Measurements from ENCODE around the gene MTA1. TPM values are rescaled to one million over a fixed set of nuclear protein-coding genes. Genes with fewer than 3 reads are reported as not detected.
A peak's percentile ranks its signal among the peaks of the same experiment; 100 is the strongest.

Gene MTA1
- total RNA-seq, 4 donors from 2014 or later: 67.5 to 213 (median 95.3) TPM

DNA sequence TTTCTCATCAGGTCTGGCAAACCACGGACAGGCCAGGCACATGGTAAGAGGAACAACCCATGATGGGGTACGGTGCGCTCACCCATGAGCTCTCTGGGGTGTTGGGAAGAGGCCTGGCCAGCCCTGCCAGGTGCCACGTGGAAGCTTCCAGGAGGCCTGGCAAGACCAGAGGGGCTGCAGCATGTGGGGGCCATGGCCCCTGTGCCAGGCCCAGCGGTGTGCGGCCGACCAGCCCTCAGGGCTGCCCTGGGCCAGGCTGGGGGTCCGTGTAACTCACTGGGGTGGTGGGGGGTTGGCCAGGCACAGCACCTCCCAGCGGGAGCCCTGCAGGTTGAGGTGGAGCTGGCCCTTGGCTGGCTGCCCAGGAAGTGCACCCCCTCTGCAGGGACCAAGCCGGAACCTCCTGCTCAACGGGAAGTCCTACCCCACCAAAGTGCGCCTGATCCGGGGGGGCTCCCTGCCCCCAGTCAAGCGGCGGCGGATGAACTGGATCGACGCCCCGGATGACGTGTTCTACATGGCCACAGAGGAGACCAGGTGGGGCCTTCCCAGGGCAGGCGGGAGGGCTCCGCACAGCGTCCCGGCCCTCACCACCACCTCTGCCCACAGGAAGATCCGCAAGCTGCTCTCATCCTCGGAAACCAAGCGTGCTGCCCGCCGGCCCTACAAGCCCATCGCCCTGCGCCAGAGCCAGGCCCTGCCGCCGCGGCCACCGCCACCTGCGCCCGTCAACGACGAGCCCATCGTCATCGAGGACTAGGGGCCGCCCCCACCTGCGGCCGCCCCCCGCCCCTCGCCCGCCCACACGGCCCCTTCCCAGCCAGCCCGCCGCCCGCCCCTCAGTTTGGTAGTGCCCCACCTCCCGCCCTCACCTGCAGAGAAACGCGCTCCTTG is 50.1 kb downstream of the MTA1 start:
- no peaks in the 10 kb centered on the region for H3K27me3 ChIP-seq
- no peak for DNase-seq (ENCODE audit: low spot score in 2 of 2)
- H3K27ac ChIP-seq: peak overlapping the region; percentile 51 to 86 (median 64)
- TF ChIP-seq POLR2A (IDR thresholded peaks at IDR 0.05): no peak
- TF ChIP-seq EP300 (IDR thresholded peaks at IDR 0.05): no peak
- TF ChIP-seq, protein P1, sequence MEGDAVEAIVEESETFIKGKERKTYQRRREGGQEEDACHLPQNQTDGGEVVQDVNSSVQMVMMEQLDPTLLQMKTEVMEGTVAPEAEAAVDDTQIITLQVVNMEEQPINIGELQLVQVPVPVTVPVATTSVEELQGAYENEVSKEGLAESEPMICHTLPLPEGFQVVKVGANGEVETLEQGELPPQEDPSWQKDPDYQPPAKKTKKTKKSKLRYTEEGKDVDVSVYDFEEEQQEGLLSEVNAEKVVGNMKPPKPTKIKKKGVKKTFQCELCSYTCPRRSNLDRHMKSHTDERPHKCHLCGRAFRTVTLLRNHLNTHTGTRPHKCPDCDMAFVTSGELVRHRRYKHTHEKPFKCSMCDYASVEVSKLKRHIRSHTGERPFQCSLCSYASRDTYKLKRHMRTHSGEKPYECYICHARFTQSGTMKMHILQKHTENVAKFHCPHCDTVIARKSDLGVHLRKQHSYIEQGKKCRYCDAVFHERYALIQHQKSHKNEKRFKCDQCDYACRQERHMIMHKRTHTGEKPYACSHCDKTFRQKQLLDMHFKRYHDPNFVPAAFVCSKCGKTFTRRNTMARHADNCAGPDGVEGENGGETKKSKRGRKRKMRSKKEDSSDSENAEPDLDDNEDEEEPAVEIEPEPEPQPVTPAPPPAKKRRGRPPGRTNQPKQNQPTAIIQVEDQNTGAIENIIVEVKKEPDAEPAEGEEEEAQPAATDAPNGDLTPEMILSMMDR (IDR thresholded peaks at IDR 0.05): no peak
- H3K4me3 ChIP-seq: no peak overlapping the region
- H3K36me3 ChIP-seq: peaks cover 0 to 68% (median 4%) of the 10 kb centered on the region in 3 donors
- peaks cover 0 to 63% (median 26%) of the 10 kb centered on the region in 4 donors for H3K4me1 ChIP-seq
- no peaks in the 10 kb centered on the region for H3K9me3 ChIP-seq
- 86 to 88% methylated on average over 25 to 52 of the region's 54 CpGs for WGBS, 2 donors

DNA sequence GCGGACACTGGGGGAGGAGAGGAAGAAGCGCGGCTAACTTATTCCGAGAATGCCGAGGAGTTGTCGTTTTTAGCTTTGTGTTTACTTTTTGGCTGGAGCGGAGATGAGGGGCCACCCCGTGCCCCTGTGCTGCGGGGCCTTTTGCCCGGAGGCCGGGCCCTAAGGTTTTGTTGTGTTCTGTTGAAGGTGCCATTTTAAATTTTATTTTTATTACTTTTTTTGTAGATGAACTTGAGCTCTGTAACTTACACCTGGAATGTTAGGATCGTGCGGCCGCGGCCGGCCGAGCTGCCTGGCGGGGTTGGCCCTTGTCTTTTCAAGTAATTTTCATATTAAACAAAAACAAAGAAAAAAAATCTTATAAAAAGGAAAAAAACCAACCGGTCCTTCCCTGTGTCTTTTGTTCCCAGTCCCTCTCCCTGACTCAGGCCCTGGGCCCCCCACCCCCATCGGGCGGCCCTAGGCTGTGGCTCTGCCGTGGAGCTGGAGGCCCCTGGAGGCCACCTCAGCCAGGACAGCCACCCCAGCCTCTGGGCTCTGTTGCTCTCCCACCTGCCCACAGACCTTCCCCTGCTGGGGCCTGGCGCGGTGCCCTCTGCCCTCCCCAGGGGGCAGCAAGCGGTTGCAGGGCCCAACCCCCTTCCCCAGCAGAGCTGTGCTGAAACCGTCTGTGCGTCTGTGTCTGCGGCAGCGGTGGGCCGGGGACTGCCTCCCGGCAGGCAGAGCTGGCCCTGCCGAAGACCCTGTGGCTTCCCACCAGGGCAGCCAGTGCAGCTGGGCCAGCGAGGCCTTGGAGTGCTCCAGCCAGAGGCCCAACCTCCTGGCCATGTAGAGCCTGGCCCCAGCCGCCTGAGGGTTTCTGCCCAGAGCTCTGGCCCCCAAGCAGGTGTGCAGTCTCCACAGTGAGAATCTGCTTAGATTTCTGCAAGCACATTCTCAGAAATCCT is 51.0 kb downstream of the MTA1 start:
- no peak for DNase-seq (ENCODE audit: low spot score in 2 of 2)
- Histone ChIP-seq H3K9me3 (no peaks in the 10 kb centered on the region), H3K4me1 (peaks cover 0 to 71% (median 32%) of the 10 kb centered on the region in 4 donors), H3K36me3 (peaks cover 0 to 59% (median 4%) of the 10 kb centered on the region in 3 donors), H3K27ac (peak overlapping the region in 2 of 4 donors; percentile 52 to 96), H3K27me3 (peaks cover 0 to 6% of the 10 kb centered on the region in 2 donors), H3K4me3 (no peak overlapping the region)
- TF ChIP-seq POLR2A (IDR thresholded peaks at IDR 0.05) (no peak), EP300 (IDR thresholded peaks at IDR 0.05) (no peak)
- TF ChIP-seq, protein P1 (IDR thresholded peaks at IDR 0.05): no peak
- 79 to 83% methylated on average over 25 to 32 of the region's 34 CpGs for WGBS, 2 donors

DNA sequence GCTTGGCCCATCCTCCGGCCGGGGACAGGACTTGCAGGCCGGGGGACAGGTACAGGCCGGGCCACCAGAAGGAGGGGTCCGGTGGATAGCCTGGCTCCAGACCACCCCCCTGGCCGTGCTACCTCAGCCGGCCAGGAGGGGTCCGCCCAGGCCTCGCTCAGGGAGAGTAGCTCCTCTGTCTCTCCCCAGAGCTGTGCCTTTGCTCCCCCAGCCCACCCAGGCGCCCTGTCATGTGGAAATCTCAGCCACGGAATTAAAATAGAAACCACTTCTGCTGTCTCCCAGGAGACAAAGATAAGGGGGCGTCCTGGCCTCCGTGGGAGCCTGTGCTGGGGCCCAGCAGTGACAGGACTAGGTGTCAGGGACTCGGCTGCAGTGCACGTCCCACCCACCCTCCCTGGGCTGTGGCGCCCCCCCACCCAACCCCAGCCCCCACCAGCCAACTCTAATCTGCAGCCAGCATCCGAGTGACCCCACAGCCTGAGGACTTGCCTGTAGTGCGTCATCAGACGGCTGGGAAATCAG is 51.7 kb downstream of the MTA1 start:
- H3K36me3 ChIP-seq: peaks cover 0 to 52% (median 4%) of the 10 kb centered on the region in 3 donors
- 50 to 52% methylated on average over 4 to 12 of the region's 19 CpGs for WGBS, 2 donors
- TF ChIP-seq, protein P1 (IDR thresholded peaks at IDR 0.05): no peak
- TF ChIP-seq EP300 (IDR thresholded peaks at IDR 0.05) (no peak), POLR2A (IDR thresholded peaks at IDR 0.05) (no peak)
- H3K4me3 ChIP-seq: no peak overlapping the region
- no peak for DNase-seq (ENCODE audit: low spot score in 2 of 2)
- peaks cover 0 to 79% (median 37%) of the 10 kb centered on the region in 4 donors for H3K4me1 ChIP-seq
- H3K27me3 ChIP-seq: peaks cover 0 to 6% of the 10 kb centered on the region in 2 donors
- H3K9me3 ChIP-seq: no peaks in the 10 kb centered on the region
- H3K27ac ChIP-seq: peak overlapping the region in 1 of 4 donors; percentile 96

DNA sequence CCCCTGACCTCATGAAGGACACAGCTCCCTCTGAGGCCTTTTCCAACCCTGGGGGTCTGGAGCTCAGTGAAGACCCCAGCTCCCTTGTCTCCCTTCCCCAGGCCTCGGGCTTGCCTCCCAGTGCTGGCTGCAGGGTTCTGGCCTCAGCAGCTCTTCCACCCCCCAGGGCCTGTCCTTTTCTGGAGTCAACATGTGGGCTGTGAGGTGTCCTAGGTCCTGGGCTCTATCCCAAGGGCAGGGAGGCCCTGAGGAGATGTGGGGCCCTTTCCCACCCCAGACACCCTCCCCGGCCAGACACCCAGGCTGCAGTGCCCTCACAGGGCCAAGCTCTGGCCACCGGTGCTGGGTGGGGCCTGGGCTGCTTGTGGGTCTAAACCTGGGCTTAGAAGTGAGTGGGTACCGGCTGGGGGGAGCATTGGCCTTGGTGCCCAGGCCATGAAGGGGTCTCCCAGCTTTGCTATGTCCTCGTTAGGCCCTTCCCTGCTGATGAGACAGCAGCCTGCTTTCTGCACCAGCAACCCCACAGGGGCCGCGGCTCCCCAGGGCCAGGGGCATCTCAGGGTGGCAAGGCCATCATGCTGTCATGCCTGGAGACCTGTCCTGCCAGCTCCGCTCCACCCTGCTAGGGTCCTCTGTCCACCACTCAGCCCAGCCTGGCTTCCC is 52.3 kb downstream of the MTA1 start:
- H3K4me3 ChIP-seq: no peak overlapping the region
- no peak for DNase-seq (ENCODE audit: low spot score in 2 of 2)
- peaks cover 0 to 85% (median 43%) of the 10 kb centered on the region in 4 donors for H3K4me1 ChIP-seq
- TF ChIP-seq, protein P1 (IDR thresholded peaks at IDR 0.05): no peak
- TF ChIP-seq POLR2A (IDR thresholded peaks at IDR 0.05) (no peak), EP300 (IDR thresholded peaks at IDR 0.05) (no peak)
- H3K9me3 ChIP-seq: no peaks in the 10 kb centered on the region
- WGBS, 2 donors: 68 to 76% methylated on average over 5 to 7 of the region's 8 CpGs
- peaks cover 0 to 6% of the 10 kb centered on the region in 2 donors for H3K27me3 ChIP-seq
- H3K36me3 ChIP-seq: peaks cover 0 to 46% (median 4%) of the 10 kb centered on the region in 3 donors
- H3K27ac ChIP-seq: peak overlapping the region in 2 of 4 donors; percentile 89 to 96
